ENCODE data around the gene MYH8. TPM values are rescaled to one million over a fixed set of nuclear protein-coding genes. Genes with fewer than 3 reads are reported as not detected.

The MYH8 gene
- total and polyA plus RNA-seq, 2 of the 4 experiments (the other 2 are of a cell fraction) = not detected

DNA sequence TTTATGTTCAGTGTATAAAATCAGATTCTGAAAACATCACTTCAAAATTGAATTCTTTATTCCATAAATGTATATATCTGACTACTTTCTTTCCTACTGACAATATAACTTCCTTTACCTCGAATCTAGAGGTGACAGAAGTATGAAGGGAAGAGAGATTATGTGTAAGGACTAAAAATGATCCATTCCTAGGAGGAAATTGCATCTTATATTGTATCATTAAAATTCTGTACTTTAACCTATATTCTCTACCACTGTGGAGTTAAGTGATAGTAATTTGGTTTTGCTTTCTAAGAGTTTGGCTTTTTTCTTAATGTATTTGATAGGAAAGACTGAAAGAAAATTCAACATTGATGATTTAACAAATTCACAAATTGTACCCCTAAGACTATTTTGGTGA is 36.2 kb upstream of the MYH8 start:
- Histone ChIP-seq H4K20me1 (ENCODE audit: insufficient read depth, low read length) (no peaks in the 10 kb centered on the region), H4K5ac (ENCODE audit: low read depth, low read length) (no peak overlapping the region), H3K56ac (ENCODE audit: extremely low read depth, insufficient read depth, low read length) (no peak overlapping the region), H3K9me1 (ENCODE audit: insufficient read depth, low read length) (no peaks in the 10 kb centered on the region), H2AFZ (replicated peaks; ENCODE audit: low read length, poor library complexity) (no peak overlapping the region), H2BK5ac (ENCODE audit: low read depth, low read length, poor library complexity, severe bottlenecking) (no peak overlapping the region), H3K9ac (ENCODE audit: low read depth, low read length) (no peak overlapping the region), H3K14ac (replicated peaks; ENCODE audit: low read depth, low read length) (no peak overlapping the region), H2AK5ac (ENCODE audit: low read depth, low read length) (no peak overlapping the region), H3K4ac (ENCODE audit: low read depth, low read length) (no peak overlapping the region), H3K9me3 (ENCODE audit: control insufficient read depth, insufficient read depth, low read length) (no peaks in the 10 kb centered on the region), H2AK9ac (replicated peaks; ENCODE audit: low read depth, low read length, poor library complexity) (no peak overlapping the region), H4K91ac (ENCODE audit: insufficient read depth, low read depth, low read length) (no peak overlapping the region), H3K4me2 (ENCODE audit: low read depth, low read length) (no peak overlapping the region), H2BK20ac (ENCODE audit: low read depth, low read length) (no peak overlapping the region), H3K4me1 (ENCODE audit: control insufficient read depth, insufficient read depth, low read length) (no peaks in the 10 kb centered on the region), H2BK120ac (ENCODE audit: low read depth, low read length) (no peak overlapping the region), H3K23ac (ENCODE audit: low read depth, low read length) (no peak overlapping the region), H2BK15ac (ENCODE audit: low read depth, low read length) (no peak overlapping the region), H3K18ac (ENCODE audit: low read depth, low read length) (no peak overlapping the region), H3K79me1 (ENCODE audit: low read depth in 1 of 2, low read length in 2 of 2) (no peaks in the 10 kb centered on the region), H3K27me3 (ENCODE audit: control insufficient read depth, insufficient read depth, low read length) (no peaks in the 10 kb centered on the region), H3K27ac (ENCODE audit: insufficient read depth, low read length) (no peak overlapping the region), H4K8ac (ENCODE audit: low read depth in 2 of 2, low read length in 2 of 2) (no peak overlapping the region), H3K4me3 (ENCODE audit: insufficient read depth, low read depth, low read length) (no peak overlapping the region), H3K36me3 (ENCODE audit: control insufficient read depth, insufficient read depth, low read length) (no peaks in the 10 kb centered on the region)
- in situ Hi-C loops (cut with MboI; ENCODE audit: low sequenced_read_pairs) (no loop called here), intact Hi-C loops (cut with micrococcal nuclease) (no loop called here), dilution Hi-C loops (cut with HindIII; ENCODE audit: low sequenced_read_pairs, unreplicated experiment) (no loop called here)
- TF ChIP-seq POLR2A (IDR thresholded peaks at IDR 0.05; ENCODE audit: low read depth, low read length) = no peak
- TF ChIP-seq MXI1 (IDR thresholded peaks at IDR 0.05; ENCODE audit: borderline replicate concordance, low read depth, low read length) = no peak
- TF ChIP-seq SMC3 (IDR thresholded peaks at IDR 0.05; ENCODE audit: low read depth, low read length) = no peak
- no peak for TF ChIP-seq RCOR1 (IDR thresholded peaks at IDR 0.05; ENCODE audit: insufficient replicate concordance, low read length)
- TF ChIP-seq MAZ (IDR thresholded peaks at IDR 0.05; ENCODE audit: borderline replicate concordance, low read depth, low read length) = no peak
- TF ChIP-seq, protein P1, sequence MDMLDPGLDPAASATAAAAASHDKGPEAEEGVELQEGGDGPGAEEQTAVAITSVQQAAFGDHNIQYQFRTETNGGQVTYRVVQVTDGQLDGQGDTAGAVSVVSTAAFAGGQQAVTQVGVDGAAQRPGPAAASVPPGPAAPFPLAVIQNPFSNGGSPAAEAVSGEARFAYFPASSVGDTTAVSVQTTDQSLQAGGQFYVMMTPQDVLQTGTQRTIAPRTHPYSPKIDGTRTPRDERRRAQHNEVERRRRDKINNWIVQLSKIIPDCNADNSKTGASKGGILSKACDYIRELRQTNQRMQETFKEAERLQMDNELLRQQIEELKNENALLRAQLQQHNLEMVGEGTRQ (IDR thresholded peaks at IDR 0.05; ENCODE audit: low read depth, low read length) = no peak
- TF ChIP-seq CEBPB (IDR thresholded peaks at IDR 0.05; ENCODE audit: low read depth, low read length) = no peak
- TF ChIP-seq NFE2L2 (IDR thresholded peaks at IDR 0.05; ENCODE audit: low read depth, low read length) = no peak
- no peak for TF ChIP-seq RAD21 (IDR thresholded peaks at IDR 0.05; ENCODE audit: low read length)
- no peak for TF ChIP-seq MAFK (IDR thresholded peaks at IDR 0.05; ENCODE audit: low read depth, low read length)
- no peak for TF ChIP-seq FOS (IDR thresholded peaks at IDR 0.05; ENCODE audit: low read depth, low read length)
- TF ChIP-seq, protein P2, sequence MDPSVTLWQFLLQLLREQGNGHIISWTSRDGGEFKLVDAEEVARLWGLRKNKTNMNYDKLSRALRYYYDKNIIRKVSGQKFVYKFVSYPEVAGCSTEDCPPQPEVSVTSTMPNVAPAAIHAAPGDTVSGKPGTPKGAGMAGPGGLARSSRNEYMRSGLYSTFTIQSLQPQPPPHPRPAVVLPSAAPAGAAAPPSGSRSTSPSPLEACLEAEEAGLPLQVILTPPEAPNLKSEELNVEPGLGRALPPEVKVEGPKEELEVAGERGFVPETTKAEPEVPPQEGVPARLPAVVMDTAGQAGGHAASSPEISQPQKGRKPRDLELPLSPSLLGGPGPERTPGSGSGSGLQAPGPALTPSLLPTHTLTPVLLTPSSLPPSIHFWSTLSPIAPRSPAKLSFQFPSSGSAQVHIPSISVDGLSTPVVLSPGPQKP (IDR thresholded peaks at IDR 0.05; ENCODE audit: borderline replicate concordance, low read depth, low read length) = no peak
- no peak for TF ChIP-seq CHD1 (IDR thresholded peaks at IDR 0.05; ENCODE audit: low read depth, low read length)
- TF ChIP-seq, protein P3, sequence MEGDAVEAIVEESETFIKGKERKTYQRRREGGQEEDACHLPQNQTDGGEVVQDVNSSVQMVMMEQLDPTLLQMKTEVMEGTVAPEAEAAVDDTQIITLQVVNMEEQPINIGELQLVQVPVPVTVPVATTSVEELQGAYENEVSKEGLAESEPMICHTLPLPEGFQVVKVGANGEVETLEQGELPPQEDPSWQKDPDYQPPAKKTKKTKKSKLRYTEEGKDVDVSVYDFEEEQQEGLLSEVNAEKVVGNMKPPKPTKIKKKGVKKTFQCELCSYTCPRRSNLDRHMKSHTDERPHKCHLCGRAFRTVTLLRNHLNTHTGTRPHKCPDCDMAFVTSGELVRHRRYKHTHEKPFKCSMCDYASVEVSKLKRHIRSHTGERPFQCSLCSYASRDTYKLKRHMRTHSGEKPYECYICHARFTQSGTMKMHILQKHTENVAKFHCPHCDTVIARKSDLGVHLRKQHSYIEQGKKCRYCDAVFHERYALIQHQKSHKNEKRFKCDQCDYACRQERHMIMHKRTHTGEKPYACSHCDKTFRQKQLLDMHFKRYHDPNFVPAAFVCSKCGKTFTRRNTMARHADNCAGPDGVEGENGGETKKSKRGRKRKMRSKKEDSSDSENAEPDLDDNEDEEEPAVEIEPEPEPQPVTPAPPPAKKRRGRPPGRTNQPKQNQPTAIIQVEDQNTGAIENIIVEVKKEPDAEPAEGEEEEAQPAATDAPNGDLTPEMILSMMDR (conservative IDR thresholded peaks at IDR 0.05; ENCODE audit: low read depth, low read length) = no peak
- no TSS peak for BruUV-seq (replicated peaks)
- WGBS, 2 experiments (ENCODE audit: extremely low coverage in 2 of 2, insufficient read length in 1 of 2) = no CpG with 5 or more reads among the region's 1 CpG
- CTCF ChIA-PET = no interaction called here
- ATAC-seq (ENCODE audit: low read depth) (no peak), DNase-seq (no peak)
- POLR2A ChIA-PET (ENCODE audit: unreplicated experiment) = no interaction called here
